HL-60/S4 treated with phorbol 12-myristate 13-acetate at 8.2 ng/mL for 4 days and 3 days (cell line): ENCODE measurements around the gene PPEF2.
"Not testable (repeated sequence)": the region's sequence is repeated elsewhere in the genome, so short reads cannot be mapped to it uniquely, and the experiment has no call there.

ENCODE experiments used
- in situ Hi-C: fragments of 300-500 bp; cut with MboI; formaldehyde crosslinking; loops from 2 replicates; pipeline ENCODE4 v1.15.0; 2022; ENCODE audit warnings: low sequenced_read_pairs

Gene PPEF2

GRCh38 chr4:75895744-75896314, 6.4 kb downstream of the PPEF2 start:
- in situ Hi-C loops = no loop called here

GRCh38 chr4:75892508-75892907, 9.7 kb downstream of the PPEF2 start:
- in situ Hi-C loops = no loop called here

- in situ Hi-C loops = no loop called here
Observed at GRCh38 chr4:75891611-75892010, 10.6 kb downstream of the PPEF2 start.

- in situ Hi-C loops = no loop called here
Observed at GRCh38 chr4:75889537-75890199, 12.6 kb downstream of the PPEF2 start.

DNA sequence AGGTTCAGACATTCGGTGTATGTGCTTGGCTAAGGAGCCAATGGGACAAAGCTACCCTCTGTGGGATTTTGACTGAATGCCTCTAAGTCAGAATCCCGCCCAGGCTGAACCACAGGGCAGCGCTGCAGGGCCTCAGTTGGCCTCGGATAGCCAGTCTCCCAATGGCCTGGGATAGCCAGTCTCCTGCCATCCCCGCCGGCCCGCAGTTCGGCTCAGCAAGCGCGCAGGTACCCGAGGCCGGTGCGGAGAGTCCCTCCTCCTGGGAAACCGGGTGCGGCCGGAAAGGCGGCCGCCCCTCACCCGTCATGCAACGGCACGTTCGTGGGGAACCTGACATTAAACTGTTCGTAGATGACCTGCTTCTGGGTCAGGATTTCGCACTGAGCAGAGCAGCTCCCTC, 16.1 kb downstream of the PPEF2 start:
- in situ Hi-C loops = no loop called here

DNA sequence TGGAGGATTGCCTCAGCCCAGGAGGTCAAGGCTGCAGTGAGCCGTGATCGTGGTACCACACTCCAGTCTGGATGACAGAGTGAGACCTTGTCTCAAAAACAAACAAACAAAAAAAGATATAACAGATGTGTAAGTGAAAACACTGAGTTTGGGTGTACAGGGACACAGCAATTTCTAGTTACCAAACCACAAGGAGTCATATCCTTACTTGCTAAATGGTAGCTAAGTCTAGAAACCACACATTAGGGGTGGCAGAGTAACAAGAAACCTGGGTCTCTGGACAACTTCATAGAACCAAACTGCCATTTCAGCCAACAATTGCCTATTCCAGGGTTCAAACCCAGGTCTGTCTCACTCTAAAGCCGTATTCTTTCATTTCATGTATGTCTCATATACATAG, 20.8 kb downstream of the PPEF2 start:
- in situ Hi-C loops = no loop called here

DNA sequence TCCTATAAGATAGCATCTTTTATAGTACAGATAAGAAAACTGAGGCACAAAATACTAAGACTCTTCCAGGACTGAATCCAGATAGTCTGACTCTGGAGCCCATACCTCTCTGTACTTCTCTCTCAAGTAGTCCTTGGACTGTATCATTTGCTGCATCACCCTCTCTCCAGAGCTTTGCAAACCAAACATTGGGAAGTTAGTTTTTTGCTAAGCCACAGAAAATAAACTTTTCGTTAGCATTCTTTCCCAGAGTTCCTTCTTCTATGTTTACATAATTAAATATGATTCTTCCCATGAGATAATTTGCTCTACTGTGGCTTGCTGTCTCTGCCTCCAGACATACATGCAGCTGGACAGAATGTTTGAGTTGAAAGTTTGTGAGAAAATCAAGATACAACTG, 22.0 kb downstream of the PPEF2 start:
- in situ Hi-C loops = no loop called here

GRCh38 chr4:75878246-75878756, 24.0 kb downstream of the PPEF2 start:
- in situ Hi-C loops = no loop called here

GRCh38 chr4:75876218-75876617, 26.0 kb downstream of the PPEF2 start:
- in situ Hi-C loops = no loop called here

DNA sequence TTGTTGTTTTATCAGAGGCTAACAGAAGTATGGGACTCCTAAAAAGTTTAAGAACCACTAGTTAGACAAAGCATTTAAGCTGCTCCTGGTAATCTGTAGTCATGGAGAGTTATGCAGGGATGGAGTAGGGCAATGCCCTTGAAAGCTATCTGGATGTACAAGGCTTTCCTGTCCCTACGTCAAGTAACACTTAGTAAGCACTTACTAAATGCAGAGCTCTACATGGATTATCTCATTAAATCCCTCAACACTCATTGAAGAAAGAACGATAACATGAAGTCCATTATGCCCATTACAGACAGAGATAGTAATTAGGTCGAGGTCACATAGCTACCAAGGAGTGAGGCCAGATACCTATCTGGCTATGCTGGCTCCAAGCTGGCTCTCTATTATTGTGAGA, 33.2 kb downstream of the PPEF2 start:
- in situ Hi-C loops = no loop called here

GRCh38 chr4:75867130-75867529, 35.1 kb downstream of the PPEF2 start:
- in situ Hi-C loops = no loop called here

- in situ Hi-C loops = no loop called here
Observed at GRCh38 chr4:75860606-75861005, 41.6 kb downstream of the PPEF2 start.

GRCh38 chr4:75858721-75859120, 43.5 kb downstream of the PPEF2 start:
- in situ Hi-C loops = no loop called here

GRCh38 chr4:75849461-75849860, 52.8 kb downstream of the PPEF2 start:
- in situ Hi-C loops = no loop called here

DNA sequence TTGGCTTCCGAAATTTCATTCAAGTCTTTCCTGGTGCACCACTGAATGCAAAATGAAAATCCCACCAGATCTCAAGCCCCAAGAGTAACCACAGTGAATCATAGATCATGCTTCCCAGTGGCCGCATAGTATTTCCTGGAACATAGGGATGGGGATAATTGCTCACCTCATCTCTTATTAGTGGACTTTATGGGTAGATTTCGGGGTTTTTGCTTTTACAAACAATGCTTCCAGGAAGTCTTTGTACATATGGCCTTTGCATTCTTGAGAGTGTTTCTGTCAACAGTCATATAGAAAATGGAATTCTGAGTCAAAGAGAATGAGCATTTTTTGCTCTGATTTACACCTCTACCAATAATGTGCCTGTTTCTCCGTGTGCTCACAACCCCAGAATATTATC, 53.4 kb downstream of the PPEF2 start:
- in situ Hi-C loops = no loop called here

DNA sequence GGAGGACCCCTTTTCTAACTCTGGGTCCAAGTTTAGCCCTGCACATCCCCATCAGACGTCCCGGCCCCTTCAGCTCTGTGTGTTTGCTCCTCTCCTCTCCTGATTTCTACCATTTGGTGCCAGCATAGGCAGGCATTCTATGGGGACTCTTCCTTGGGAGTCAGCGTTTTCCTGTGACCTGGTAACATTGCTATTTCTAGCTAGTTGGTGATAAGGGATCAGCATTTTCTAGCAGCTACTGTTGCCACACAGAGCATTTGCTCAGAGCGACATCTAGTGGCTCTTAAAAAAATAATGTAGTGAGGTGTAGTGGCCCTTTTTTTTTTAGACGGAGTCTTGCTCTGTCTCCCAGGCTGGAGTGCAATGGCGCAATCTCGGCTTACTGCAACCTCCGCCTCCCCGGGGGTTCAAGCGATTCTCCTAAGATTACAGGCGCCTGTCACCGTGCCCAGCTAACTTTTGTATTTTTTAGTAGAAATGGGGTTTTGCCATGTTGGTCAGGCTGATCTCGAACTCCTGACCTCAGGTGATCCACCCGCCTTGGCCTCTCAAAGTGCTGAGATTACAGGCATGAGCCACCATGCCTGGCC, 54.0 kb downstream of the PPEF2 start:
- in situ Hi-C loops = not testable (repeated sequence)

GRCh38 chr4:75845992-75846391, 56.3 kb downstream of the PPEF2 start:
- in situ Hi-C loops = no loop called here

DNA sequence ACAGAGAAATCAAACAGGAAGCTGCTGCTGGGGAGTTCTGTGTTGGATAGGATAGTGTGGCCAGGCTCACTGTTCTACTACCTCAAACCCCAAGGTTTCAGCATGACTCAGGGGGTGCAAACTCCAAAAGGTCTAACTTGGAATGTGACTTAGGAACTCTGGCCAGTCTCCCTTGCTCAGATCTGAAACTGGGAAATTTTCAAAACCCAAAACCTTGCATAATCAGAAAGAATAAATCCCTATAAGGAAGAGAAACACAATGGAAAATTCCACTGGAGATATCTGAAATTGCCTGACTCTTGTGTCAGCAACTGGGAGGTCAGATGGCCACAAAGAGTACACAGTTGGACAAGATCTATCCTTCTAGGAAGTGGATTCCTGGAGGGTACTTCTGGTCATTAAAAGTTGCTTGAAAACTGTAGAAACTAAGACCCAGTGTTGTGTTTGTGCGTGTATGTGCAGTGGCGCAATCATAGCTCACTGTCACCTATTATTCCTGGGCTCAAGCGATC, 58.0 kb downstream of the PPEF2 start:
- in situ Hi-C loops = no loop called here

GRCh38 chr4:75843596-75843995, 58.7 kb downstream of the PPEF2 start:
- in situ Hi-C loops = no loop called here

- in situ Hi-C loops = no loop called here
Observed at GRCh38 chr4:75841641-75842520, 60.4 kb downstream of the PPEF2 start.

GRCh38 chr4:75834772-75835154, 67.5 kb downstream of the PPEF2 start:
- in situ Hi-C loops = no loop called here
